GM19372 (cell line): Measurements from ENCODE around the gene WDPCP.
"Not testable (repeated sequence)": the region's sequence is repeated elsewhere in the genome, so short reads cannot be mapped to it uniquely, and the experiment has no call there.

Experiments
- ATAC-seq: cut with Tn5 transposase; IDR thresholded peaks from one replicate; pipeline ENCODE4 v1.9.1; 2021; ENCODE audit warnings: mild to moderate bottlenecking, low read depth, moderate library complexity; ENCODE audit not compliant: unreplicated experiment

The WDPCP gene

DNA sequence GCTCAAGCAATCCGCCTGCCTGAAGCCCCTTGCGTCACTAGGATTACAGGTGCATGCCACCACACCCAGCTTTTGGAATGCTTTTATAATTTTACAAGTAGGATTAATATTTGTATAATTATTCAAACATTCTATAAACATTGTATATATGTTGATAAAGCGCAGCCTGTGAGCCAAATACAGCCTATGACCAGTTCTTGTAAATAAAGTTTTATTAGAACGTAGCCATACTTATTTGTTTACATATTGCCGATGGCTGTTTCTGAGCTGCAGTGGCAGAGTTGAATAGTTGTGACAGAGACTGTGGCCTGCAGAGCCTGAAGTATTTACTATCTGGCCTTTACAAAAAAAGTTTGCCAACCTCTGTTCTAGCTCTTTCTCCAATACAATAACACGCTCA is 305.0 kb downstream of the WDPCP start:
- ATAC-seq: no peak

DNA sequence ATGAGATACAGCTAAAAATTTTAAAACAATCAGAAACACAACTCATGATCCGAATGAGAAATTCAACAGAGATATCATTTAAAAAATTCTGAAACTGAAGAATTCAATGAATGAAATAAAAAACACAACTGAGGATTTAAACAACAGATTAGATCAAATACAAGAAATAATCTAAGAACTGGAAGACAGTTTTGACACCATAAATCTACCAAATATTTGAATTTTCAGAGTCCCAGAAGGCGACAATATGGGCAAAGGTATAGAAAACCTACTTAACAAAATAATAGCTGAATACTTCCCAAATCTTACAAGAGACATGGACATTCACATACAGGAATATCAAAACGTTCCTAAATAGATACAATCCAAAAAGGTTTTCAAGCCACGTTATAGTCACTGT is 315.7 kb downstream of the WDPCP start:
- ATAC-seq: no peak

DNA sequence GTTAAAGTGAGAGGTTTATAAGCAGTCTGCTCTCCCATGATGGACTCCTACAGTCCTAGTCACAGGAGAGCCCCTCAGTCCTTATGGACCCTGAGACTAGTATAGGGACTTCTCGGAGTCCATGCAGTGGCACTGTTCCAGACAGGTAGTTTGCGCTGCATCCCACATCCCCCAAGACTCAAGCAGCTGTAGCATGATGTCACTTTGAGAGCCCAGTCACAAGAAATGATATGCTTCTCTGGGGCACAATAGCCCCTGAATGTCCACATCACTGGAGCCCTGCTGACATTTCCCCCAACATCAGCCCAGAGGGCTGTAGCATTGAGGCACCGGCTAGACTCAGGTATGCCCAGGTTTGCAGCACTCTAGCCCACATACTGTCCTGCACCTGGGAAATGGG is 317.6 kb downstream of the WDPCP start:
- ATAC-seq: no peak

DNA sequence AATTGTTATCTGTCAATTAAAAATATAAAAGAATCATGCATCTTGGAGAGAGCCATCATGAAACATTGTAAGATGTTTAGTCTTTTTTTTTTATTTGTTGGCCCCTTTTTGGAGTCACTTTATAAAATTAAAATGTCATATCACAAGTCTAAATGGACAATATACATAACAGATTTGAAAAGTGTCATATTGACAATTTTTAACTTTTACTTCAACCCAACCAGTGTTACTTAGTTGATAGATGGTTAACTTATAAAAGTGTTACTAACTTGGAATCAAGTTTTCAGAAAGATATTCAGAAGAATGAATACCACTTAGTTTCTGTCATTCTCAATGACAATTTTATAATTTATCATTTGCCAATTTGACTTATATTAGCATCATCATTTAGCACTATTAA is 319.3 kb downstream of the WDPCP start:
- no peak for ATAC-seq

DNA sequence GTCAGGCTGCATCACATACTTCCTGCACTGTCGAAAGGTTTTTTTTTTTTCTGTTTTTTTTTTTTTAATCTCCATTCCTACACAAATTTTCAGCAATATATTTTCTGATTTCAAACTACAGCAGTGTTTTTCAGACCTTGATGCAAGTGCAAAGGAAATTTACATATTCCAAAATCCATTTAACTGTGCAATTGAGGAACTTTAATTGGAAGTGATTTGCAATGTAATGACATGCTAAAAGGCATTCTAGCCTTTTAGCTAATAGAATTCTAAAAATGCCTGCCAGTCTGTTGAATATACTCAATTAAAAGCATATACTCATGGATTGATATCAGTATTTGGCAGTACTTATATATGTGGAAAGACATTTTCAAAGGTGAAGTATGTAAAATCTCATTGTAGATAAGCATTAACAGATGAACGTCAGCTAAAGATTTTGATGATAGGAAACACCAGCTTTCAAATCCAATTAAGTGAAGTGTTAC is 327.1 kb downstream of the WDPCP start:
- no peak for ATAC-seq

DNA sequence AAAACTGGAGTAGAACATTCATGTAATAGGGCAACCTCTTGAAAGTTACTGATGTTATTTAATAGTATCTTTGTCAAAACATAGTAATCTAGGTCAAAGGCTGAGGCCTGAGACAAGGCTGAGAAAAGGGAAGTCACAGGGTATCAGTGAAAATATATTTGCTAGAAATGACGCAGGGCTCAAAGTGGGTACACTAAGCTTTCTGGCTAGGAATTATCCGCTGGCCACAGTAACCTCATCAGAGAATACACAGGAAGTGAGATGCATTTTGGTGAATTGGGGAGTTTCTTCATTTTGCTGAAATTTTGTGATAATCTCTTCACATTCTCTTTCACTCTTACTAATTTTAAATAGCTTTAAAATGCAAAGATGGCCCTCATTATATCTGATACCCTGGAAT is 330.8 kb downstream of the WDPCP start:
- ATAC-seq: no peak

DNA sequence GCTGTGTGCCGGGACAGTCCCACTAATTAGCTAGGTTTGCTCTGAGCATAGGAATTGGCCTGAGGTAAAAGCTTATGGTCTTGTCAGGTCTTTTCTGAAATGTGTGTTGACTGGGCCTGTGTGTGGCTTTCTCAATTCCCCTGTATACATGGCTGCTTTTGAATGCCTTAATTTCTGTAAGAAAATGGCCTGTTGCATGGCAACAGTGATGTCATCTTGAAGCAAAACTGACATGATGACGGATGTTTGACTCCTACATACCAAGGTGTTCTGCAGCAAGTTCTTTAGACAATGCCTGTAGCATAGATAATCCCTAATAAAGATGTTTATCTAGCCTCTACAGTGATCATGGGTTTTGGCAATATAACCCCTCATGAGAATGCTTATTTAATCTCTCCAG is 339.1 kb downstream of the WDPCP start:
- no peak for ATAC-seq

DNA sequence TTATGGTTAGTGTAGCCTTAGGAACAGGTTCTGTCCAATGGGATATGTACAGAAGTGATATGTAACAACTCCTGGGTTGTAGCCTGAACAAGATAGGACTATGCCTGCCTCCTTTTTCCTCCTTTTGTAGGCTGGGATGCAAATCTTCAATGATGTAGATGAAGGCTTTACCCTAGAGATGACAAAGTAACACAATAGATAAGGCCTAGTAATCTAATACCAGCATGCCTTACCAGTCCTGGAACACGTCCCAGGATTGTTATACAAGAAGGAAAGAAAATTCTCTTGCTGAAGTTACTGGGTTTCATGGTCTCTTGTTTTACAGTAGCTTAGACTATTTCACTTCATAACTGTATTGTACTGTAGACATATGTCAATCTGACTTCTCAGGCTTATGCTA is 345.5 kb downstream of the WDPCP start:
- ATAC-seq: no peak

DNA sequence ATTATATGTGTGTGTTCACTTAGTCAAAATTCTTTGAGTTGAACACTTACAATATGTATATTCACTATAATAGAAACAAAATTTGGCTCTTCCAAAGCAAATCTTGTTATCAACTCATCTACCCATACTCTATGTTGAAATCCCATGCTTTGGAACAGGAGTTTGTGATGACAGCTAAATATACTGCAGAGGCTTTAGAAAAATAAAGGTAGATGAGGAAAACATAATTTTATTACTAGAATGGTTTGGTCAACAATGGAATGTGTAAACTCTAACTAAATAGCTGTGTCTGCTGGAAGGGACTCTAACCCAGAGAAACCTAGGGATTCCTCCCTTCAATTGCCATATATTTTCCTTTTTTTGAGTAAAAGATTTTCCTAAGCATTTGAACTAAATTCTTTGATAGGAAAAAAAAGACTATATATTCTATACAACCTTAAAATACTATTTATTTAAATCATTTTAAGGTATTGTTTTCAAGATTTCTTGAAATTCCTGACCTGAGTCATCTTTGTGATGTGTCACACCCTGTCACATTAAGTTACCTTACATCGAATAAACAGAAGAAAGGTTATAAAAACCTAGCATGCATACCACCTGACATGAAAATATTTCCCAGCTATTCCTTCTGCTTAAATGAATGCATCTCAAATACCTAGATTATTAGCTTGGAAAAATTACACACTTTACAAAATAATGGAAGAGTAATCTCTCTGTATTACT is 362.2 kb downstream of the WDPCP start:
- ATAC-seq: no peak

DNA sequence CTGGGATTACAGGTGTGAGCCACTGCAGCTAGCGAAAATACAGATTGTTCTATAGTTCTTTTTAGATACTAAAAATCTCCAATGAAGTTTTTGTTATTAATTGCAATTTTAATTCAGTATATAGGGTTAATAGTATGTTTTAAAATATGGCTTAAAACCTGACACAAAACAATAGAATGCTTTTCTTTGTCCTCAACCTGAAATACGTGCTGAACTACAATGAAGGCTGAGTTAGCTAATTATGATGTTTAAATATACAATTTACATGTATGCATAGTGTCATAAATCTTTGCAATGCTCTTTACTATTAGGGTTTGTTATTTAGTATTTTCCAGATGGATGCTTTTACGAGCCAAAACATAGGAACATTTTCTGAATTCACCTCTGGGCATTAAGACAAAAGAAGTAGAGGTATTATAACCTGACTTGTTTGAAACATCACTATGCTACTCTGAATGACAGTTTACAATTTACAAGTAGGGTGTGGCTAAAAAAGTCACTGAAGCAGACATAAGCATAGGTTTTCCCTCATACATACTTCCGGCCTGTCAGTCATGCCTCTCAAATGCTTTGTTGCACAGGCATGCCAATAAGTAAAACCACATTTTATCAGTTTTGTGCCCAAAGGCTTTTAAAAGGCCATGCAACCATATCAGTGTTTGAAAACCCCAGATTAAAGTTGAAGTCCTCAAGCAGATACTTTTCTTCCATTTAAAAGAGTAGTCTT is 369.3 kb downstream of the WDPCP start:
- no peak for ATAC-seq

DNA sequence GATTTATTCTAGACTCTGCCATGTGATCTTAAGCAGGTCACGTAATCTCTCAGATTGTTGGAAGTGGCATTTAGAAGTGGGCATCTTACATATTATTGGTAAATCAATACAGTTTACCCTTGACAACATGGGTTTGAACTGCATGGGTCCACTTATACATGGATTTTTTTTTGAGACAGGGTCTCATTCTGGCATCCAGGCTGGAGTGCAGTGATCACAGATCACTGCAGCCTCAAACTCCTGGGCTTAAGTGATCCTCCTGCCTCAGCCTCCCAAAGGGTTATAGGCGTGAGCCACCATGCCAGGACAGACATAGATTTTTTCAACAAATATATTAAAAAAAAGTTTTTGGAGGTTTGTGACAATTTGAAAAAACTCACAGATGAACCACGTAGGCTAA is 393.0 kb downstream of the WDPCP start:
- no peak for ATAC-seq

DNA sequence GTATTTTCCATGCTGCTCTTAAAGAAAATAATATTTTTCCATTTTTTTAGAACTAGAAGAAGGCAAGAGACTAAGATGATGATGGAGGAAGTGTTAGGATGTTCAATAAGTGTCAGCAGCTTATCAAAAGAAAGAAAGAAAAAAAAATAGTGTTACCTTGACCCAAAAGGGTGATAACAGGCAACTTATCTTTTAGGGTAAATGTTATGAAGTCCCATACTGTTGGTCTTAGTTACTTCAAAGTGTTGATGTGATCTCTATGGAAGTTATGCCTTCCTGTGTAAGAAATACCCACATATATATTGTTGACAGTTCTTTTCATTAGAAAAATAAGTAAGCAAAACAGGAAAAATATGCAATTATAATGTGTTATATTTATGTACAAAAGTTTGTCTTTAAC is 394.1 kb downstream of the WDPCP start:
- ATAC-seq: no peak

DNA sequence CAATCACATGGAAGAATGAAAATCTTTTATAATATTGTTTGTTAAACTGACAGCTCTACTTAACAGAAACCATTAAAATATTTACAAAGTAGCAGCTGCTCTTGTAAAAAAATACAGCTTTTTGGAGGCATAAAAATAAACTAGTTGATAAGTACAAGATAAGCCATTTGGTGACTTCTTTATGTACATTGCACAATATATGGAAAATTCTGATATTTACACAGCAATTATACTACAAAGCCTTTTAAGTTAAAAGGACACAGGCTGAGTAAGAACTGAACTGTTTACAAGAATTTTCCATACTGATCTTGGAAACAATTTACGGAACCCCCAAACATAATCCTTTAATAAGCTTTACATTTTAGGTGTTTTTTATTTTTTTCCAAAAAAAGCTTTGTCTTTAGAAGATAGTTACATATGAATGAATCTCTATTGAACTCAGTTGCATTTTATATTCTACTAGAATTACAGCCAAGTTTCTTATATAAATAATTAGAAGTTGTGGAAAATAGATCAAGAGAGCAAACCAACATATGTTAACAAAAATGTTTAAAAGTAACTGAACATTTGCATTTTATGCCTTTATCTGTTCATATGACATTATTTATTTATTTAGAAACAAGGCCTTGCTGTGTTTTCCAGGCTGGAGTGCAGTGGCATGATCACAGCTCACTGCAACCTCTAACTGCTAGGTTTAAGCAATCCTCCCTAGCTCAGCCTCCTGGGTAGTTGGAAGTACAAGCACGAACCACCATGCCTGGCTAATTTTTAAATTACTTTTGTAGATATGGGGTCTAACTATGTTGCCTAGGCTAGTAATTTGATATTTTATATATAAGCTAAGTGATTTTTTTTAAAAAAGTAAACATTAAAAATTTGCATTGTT is 395.1 kb downstream of the WDPCP start:
- no peak for ATAC-seq

DNA sequence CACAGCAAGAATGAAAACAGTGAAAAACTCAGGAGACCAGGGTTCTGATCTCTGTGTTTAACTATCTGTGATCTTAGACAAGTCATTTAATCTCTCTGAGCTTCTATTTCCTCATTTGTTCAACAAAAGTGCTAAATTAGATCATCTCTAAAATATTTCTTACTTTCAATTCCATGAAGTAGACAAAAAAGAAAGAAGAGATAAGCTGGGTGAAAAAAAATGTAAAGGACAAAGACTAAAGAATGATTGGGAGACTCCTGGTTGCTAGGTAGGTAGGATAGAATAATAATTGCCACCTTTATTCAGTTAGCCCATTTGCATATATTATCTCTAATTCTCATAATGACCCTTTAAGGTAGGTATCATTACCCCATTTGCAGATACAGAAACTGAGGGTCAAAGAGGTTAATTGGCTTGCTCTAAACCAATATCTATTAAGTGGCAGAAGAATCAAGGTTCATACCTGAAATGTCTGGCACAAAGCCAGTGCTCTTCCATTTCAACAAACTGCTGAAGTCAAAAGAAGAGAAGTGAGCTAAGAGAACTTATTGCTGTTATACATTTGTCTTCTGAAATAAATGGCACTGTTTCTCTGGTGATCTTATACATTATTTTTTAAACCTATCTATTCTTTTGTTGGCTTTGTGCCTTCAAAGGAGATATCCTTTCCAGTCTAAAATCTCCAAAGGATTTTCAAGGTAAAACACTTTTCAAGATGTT is 395.9 kb downstream of the WDPCP start:
- no peak for ATAC-seq

DNA sequence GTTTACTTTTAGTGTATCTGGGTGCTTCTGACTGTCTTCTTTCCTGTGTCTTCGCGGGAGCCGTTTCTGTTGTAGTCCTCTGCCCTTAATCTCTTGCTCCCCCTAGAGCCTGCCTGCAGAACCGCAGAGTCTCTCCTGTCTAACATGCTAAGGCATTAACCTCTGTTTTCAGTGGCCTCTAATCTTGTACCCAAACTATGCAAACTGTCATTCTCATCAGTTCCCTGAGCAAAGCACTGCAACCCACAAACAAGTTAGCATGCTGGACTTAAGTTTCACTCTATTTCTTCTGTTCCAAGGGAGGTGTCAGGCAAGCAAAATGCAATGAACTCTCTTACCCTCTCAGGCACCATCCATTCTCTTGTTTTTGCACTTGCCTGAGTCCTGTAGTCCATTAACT is 399.3 kb downstream of the WDPCP start:
- peak; percentile 83 for ATAC-seq

DNA sequence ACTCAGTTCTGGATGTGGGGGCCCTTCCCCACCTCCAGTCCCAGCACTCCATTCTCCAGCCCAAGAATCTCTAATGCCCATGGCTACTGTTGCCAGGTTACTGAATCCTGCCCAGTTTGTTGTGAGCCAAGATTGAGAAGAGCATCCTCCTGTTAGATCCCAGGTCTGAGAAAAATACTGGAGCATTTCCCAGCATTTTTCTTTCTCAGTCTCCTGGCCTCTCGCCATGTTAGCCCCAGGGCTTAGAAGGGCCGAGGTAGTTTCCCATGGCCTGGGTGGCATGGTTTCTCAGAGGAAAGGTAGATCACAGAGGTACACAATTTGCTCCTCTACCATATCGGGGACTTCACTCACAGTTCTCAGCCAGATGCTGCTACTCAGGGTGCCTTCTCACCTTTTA is 401.9 kb downstream of the WDPCP start:
- ATAC-seq: no peak

DNA sequence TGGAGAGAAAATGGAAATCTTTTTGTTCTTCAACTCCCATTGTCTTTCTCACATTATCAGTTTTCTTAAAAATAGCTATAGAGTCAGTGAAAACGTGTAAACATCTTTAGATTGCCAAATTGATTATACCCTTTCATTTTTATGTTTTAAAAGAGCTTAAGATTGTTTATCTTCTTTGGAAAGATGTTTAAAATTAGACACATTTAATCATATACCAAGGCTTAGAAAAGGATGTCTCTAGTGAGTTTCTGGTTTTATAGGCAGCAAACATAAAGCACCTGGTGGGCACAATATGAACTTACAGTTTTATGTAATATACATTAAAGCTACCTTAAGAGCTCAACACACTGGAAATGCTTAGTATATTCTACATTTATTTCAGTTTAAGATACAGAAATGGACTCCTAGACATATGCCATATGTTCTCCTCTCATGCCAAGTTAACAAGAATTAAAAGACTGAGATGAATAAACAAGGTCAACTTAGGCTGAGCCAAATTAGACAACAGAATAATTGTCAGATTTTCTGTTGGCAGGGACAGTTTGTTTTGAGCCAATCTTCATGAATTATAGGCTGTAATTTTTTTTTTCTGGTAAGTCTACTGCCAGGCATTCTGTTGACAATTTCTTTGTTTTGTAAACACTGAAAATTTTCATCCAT is 425.0 kb downstream of the WDPCP start:
- ATAC-seq: no peak

DNA sequence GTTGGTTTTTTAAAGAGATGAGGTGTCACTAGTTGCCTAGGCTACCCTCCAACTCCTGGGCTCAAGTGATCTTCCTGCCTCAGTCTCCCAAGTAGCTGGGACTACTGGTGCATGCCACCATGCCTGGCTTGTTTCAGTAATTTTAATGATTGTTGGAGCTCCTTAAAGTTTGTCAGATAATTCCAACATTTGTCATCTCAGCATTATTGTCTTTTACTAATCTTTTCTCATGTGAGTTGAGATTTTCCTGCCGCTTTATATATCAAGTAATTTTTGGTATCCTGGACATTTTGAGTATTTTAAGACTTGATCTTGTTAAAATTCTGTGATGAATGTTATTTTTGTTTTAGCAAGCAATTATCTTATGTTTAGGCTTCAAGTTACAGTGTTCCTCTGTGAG is 429.0 kb downstream of the WDPCP start:
- no peak for ATAC-seq

DNA sequence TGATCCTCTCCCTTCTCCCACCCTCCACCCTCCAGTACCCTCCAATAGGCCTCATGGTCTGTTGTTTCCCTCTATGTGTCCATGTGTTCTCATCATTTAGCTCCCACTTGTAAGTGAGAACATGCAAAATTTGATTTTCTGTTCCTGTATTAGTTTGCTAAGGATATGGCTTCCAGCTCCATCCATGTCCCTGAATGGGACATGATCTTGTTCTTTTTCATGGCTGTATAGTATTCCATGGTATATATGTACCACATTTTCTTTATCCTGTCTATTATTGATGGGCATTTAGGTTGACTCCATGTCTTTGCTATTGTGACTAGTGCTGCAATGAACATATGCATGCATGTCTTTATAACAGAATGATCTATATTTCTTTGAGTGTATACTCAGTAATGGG is 451.6 kb downstream of the WDPCP start:
- ATAC-seq: not testable (repeated sequence)

DNA sequence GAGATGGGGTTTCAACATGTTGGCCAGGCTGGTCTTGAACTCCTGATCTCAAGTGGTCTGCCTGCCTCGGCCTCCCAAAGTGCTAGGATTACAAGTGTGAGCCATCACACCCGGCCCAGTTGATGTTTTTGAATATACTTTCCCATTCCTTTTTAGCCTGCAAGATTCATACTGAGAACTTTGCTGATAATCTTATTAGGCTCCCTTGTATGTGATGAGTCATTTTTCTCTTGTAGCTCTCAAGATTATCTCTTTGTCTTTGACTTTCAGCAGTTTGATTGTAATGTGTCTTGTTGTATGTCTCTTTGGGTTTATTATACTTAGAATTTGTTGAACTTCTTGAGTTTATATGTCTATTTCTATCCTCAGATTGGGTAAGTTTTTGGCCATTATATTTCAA is 456.3 kb downstream of the WDPCP start:
- no peak for ATAC-seq
